Ovary (tissue), 9 donors: ENCODE data around the gene AKR7A2. TPM values are rescaled to one million over a fixed set of nuclear protein-coding genes. Genes with fewer than 3 reads are reported as not detected.

ENCODE experiments used
- DNase-seq, 5 donors: peaks; one replicate each; pipeline ENCODE4 v3.0.0-alpha.2; 2019 to 2020
- H3K27ac ChIP-seq, 2 donors: fragments of 200-600 bp; one replicate each; pipeline versions ENCODE4 v1.5.1 to v1.8.0; 2019 to 2022
- H3K27me3 ChIP-seq: fragments of 200-600 bp; one replicate; pipeline ENCODE4 v1.8.0; 2022
- H3K36me3 ChIP-seq: fragments of 200-600 bp; sonication (generic); one replicate; pipeline ENCODE4 v1.5.1; 2019
- H3K4me1 ChIP-seq: one replicate; pipeline ENCODE4 v1.8.1; 2013; ENCODE audit warnings: mild to moderate bottlenecking, moderate library complexity; ENCODE audit not compliant: insufficient read depth
- H3K4me3 ChIP-seq: fragments of 200-600 bp; sonication (generic); one replicate; pipeline ENCODE4 v1.5.1; 2017
- H3K9me3 ChIP-seq, 2 donors: fragments of 200-600 bp in 1 of 2; sonication (generic) in 1 of 2; one replicate each; pipeline versions ENCODE4 v1.5.1 to v1.8.1; 2013 to 2019; ENCODE audit warnings: mild to moderate bottlenecking in 1 of 2, moderate library complexity in 1 of 2
- CTCF ChIP-seq, 3 donors: fragments of 450-650 bp in 2 of 3; fragments of 200-600 bp in 1 of 3; IDR thresholded peaks; one replicate each; pipeline versions ENCODE4 v1.5.1 to v1.8.0; 2016 to 2022; ENCODE audit warnings: antibody characterized with exemption in 3 of 3, mild to moderate bottlenecking in 1 of 3
- EP300 ChIP-seq: sonication (generic); formaldehyde crosslinking; IDR thresholded peaks from one replicate; pipeline ENCODE4 v1.6.1; 2017; ENCODE audit warnings: antibody characterized with exemption
- POLR2A ChIP-seq: fragments of 450-650 bp; IDR thresholded peaks from one replicate; pipeline ENCODE4 v1.6.1; 2017; ENCODE audit warnings: antibody characterized with exemption, mild to moderate bottlenecking, moderate library complexity
- WGBS, 3 donors: extraction: QIAGEN DNeasy Blood & Tissue Kit in 1 of 3; methylation state at CpG; one replicate each; pipeline versions ENCODE4 v1.1.5 to v1.1.7; 2013 to 2017; 5-methylcytosine and 5-hydroxymethylcytosine counted together
- intact Hi-C, 4 donors: fragments of 100-400 bp; cut with DNase I; formaldehyde crosslinking; loops; one replicate each; pipeline versions ENCODE4 v1.11.0 to v1.15.1; 2022 to 2023
- polyA plus RNA-seq, 2 donors: library from polyadenylated mRNA; stranded (reverse); fragments of 200-250 nt in 1 of 2; fragments of 350-450 nt in 1 of 2; fragmentation: Illumina TruSeq in 1 of 2; extraction: RNeasy Lipid Tissue Mini Kit (QIAGEN cat#74804) in 1 of 2; gene quantifications; one replicate each; pipeline ENCODE4 v1.2.3, GENCODE V29; 2013 to 2014
- total RNA-seq, 7 donors: library from RNA; depleted of rRNA in 2 of 7; stranded (reverse); fragments of >200 nt in 2 of 7; fragmentation: NEBNext Ultra II Directional in 3 of 7; extraction: Animal tissue kit (Norgen Biotek cat#: 25700) in 3 of 7; gene quantifications; one replicate each; pipeline versions ENCODE4 v1.1.0 to v1.2.4, GENCODE V29; 2016 to 2023
- donor health status: DM: no; HTN: no; CAD: no; lungs with moderate emphysema.
- donor health status: DM: no; HTN: no; CAD: no.
- donor health status: Bipolar disorder and iron deficiency.
- donor health status: DM: yes; HTN: yes; CAD: no.
- donor health status: DM: no; HTN: no; CAD: no.
- donor health status: DM: yes; HTN: yes; CAD: no.

Gene AKR7A2
- total and polyA plus RNA-seq, 9 donors = 37.9 to 83.6 (median 55.6) TPM

GRCh38 chr1:19353596-19353995 is 41.7 kb upstream of the AKR7A2 start:
- Histone ChIP-seq H3K4me3 (no peak overlapping the region), H3K4me1 (peaks cover 11% of the 10 kb centered on the region), H3K27me3 (no peaks in the 10 kb centered on the region), H3K9me3 (no peaks in the 10 kb centered on the region), H3K36me3 (no peaks in the 10 kb centered on the region), H3K27ac (no peak overlapping the region)
- WGBS, 3 donors = 65 to 83% (median 79%) methylated on average over 8 of the region's 8 CpGs
- no peak for TF ChIP-seq EP300
- TF ChIP-seq POLR2A = no peak
- no peak for TF ChIP-seq CTCF (IDR thresholded peaks at IDR 0.05)
- no peak for DNase-seq
- intact Hi-C loops = no loop called here

DNA sequence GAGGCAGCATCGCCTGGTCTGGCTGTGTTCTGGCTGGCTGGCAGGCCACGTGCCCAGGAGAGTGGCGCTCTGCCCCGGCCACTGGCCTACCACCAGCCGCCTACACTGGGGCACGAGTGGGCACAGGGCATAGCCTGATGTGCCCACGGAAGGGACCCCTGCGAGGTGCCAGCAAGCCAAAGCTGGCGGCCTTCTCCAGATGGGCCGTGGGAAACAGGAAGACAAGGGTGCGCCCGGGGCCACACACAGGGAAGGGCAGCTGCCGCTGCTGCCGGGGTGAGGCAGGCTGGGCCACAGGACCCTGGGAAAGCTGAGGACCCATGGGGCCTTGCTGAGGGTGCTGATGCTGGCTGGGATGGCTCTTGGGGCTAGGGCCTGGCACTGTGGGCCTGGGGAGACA is 40.9 kb upstream of the AKR7A2 start:
- Histone ChIP-seq H3K9me3 (no peaks in the 10 kb centered on the region), H3K27me3 (no peaks in the 10 kb centered on the region), H3K4me3 (no peak overlapping the region), H3K4me1 (peaks cover 15% of the 10 kb centered on the region), H3K27ac (no peak overlapping the region), H3K36me3 (no peaks in the 10 kb centered on the region)
- no peak for DNase-seq
- 82 to 87% (median 83%) methylated on average over 14 of the region's 14 CpGs for WGBS, 3 donors
- intact Hi-C loops = no loop called here
- TF ChIP-seq EP300 (no peak), CTCF (IDR thresholded peaks at IDR 0.05) (no peak), POLR2A (no peak)

DNA sequence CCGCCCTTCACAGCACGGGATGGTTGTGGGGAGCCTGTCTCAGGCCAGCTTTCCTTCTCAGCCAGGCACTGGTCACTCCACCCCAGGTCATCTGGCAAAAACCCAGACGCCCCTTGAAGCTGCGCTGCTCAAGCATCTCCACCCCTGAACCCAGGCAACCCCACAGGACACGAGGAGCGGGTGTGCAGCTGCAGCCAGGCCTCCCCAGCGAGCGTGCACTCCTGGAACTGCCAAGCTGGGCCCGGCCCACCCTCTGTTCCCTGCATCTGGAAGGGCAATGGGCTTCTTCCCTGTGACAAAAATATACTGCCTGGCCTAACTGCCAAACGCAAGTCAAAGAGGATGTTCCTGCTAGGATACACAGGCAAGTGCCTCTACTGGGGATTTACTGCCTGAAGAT is 39.9 kb upstream of the AKR7A2 start:
- Histone ChIP-seq H3K36me3 (no peaks in the 10 kb centered on the region), H3K9me3 (no peaks in the 10 kb centered on the region), H3K4me1 (peaks cover 15% of the 10 kb centered on the region), H3K27me3 (no peaks in the 10 kb centered on the region), H3K4me3 (no peak overlapping the region), H3K27ac (peak overlapping the region in 1 of 2 donors; percentile 11)
- DNase-seq = peak in 3 of 5 donors; percentile 39 to 75 (median 63)
- intact Hi-C loops = no loop called here
- WGBS, 3 donors = 41 to 48% (median 46%) methylated on average over 10 of the region's 10 CpGs
- TF ChIP-seq POLR2A = no peak
- TF ChIP-seq EP300 = no peak
- no peak for TF ChIP-seq CTCF (IDR thresholded peaks at IDR 0.05)

DNA sequence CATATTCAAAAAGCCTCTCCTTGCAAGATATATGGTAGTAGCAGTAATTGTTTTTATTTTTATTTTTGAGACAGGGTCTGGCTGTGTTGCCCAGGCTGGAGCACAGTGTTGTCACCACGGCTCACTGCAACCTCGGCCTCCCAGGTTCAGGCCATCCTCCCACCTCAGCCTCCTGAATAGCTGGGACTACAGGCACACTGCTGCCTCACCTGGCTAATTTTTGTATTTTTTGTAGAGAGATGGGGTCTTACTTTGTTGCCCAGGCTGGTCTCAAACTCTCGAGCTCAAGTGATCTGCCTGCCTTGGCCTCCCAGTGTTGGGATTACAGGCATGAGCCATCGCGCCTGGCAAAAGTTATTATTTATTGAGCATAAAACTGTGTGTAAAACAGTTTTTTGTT is 38.6 kb upstream of the AKR7A2 start:
- Histone ChIP-seq H3K27ac (no peak overlapping the region), H3K4me3 (no peak overlapping the region), H3K27me3 (no peaks in the 10 kb centered on the region), H3K4me1 (peaks cover 15% of the 10 kb centered on the region), H3K36me3 (no peaks in the 10 kb centered on the region), H3K9me3 (no peaks in the 10 kb centered on the region)
- WGBS, 3 donors = 95% methylated on average over 5 of the region's 5 CpGs
- DNase-seq = no peak
- intact Hi-C loops = no loop called here
- TF ChIP-seq CTCF (IDR thresholded peaks at IDR 0.05) = no peak
- TF ChIP-seq POLR2A = no peak
- TF ChIP-seq EP300 = no peak

DNA sequence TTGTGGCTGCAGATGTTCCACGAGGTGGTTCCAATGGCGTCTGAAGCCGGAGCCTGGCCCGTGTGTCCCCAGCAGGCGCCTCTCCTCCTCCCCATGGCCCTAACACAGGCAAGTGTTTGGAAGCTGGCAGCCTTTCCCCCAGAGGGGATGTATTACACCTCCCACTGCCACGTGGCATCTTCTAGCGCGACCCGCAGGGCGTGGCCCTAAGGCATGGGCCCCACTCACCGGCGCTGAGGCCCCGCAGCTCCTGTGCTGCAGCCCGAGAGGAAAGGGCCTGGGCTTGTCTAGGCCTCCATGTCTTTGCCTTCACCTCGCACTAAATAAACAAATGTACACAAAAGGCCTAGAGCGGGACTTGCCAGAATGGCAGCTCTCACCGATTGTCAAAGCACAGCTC is 38.1 kb upstream of the AKR7A2 start:
- TF ChIP-seq EP300 = no peak
- TF ChIP-seq CTCF (IDR thresholded peaks at IDR 0.05) = no peak
- TF ChIP-seq POLR2A = no peak
- 88 to 93% (median 89%) methylated on average over 17 of the region's 17 CpGs for WGBS, 3 donors
- Histone ChIP-seq H3K27ac (no peak overlapping the region), H3K27me3 (no peaks in the 10 kb centered on the region), H3K4me1 (peaks cover 15% of the 10 kb centered on the region), H3K9me3 (no peaks in the 10 kb centered on the region), H3K4me3 (no peak overlapping the region), H3K36me3 (no peaks in the 10 kb centered on the region)
- no peak for DNase-seq
- intact Hi-C loops = loop anchor here in 1 of 4 donors (5.0 kb wide), 1 partner anchor 307 kb away; no protein-coding TSS in a partner anchor
